ENCODE data around the gene NEGR1. TPM values are rescaled to one million over a fixed set of nuclear protein-coding genes. Genes with fewer than 3 reads are reported as not detected.

NEGR1 gene
- total RNA-seq, 4 donors from 2014 or later = 14.5 to 50.8 (median 29.1) TPM

DNA sequence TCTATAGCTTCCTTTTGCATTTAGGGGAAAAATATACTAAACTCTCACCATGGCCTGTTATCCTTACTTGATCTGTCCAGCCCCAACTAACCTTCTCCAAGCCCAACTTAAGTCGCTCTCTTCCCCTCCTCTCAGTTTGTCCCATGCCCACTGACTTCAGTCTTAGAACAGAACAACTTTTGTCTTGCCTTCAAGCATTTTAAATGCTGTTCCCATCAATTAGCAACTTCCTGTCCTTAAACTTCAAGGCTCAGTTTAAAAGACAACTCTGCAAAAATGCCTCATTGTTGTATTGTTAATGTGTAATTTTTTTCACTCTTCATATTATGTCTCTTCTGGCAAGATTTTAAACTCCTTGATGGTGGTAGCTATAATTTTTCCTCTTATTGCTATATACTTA is 526.9 kb downstream of the NEGR1 start:
- TF ChIP-seq, protein P1, sequence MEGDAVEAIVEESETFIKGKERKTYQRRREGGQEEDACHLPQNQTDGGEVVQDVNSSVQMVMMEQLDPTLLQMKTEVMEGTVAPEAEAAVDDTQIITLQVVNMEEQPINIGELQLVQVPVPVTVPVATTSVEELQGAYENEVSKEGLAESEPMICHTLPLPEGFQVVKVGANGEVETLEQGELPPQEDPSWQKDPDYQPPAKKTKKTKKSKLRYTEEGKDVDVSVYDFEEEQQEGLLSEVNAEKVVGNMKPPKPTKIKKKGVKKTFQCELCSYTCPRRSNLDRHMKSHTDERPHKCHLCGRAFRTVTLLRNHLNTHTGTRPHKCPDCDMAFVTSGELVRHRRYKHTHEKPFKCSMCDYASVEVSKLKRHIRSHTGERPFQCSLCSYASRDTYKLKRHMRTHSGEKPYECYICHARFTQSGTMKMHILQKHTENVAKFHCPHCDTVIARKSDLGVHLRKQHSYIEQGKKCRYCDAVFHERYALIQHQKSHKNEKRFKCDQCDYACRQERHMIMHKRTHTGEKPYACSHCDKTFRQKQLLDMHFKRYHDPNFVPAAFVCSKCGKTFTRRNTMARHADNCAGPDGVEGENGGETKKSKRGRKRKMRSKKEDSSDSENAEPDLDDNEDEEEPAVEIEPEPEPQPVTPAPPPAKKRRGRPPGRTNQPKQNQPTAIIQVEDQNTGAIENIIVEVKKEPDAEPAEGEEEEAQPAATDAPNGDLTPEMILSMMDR (IDR thresholded peaks at IDR 0.05) = no peak
- ATAC-seq (ENCODE audit: low FRiP score) = no peak
- no peak for DNase-seq (ENCODE audit: low spot score)

DNA sequence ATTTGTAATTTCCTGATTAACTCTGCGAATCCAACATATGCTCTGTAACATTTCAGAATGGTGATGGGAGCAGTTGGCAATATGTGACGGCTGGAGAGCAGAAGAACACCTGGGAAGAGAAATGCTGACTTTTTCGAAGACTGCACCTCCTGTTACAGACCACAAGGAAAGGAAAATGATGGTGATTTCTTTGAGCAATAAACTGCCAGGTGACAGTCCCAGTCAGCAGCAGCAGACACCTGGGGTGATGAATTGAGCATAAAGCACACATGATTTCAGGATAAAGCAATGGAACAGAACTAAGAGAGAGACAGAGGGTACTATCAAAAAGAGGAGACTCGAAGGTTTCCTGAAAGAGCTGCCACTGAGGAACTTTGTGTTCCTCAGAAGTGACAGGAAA is 528.6 kb downstream of the NEGR1 start:
- ATAC-seq (ENCODE audit: low FRiP score) (no peak), DNase-seq (ENCODE audit: low spot score) (no peak)
- TF ChIP-seq, protein P1 (IDR thresholded peaks at IDR 0.05) = no peak

DNA sequence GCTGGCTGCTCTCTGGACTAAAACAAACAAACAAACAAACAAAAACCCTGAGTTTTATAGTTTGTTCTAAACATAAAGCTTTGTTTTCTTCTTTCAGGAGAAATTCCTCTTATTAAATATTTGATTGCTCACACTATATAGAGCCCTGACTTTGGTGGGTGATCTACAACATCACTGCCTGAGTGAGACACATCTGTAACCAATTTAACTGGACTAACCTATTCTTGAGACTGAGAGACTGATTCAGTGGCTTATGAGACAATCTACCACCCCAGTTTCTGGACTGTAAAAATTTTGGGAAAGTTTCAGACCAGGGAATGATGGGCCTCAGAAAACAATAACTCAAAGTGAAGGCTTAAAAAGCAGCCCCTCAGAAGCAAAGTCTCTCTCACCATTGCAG is 537.0 kb downstream of the NEGR1 start:
- ATAC-seq (ENCODE audit: low FRiP score) (no peak), DNase-seq (ENCODE audit: low spot score) (no peak)
- TF ChIP-seq, protein P1 (IDR thresholded peaks at IDR 0.05) = no peak

DNA sequence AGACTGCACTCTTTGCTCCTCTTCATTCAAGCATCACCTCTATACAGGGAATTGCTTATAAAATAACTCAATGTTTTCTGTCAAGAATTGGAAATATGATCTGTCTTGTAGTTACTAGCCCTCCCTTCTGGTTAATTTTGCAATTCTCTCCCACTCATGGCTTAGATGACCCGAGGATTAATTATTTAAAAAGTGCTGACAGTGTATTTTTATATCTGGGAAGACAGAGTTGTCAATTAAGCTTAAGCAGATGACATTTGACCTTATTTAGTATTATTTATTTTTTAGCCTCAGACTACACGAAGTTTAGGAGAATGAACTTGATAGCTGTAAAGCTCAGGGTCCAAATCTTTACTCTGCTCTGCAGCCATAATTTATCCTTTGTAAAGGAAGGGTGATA is 538.5 kb downstream of the NEGR1 start:
- ATAC-seq (ENCODE audit: low FRiP score) (no peak), DNase-seq (ENCODE audit: low spot score) (no peak)
- TF ChIP-seq, protein P1 (IDR thresholded peaks at IDR 0.05) = no peak

DNA sequence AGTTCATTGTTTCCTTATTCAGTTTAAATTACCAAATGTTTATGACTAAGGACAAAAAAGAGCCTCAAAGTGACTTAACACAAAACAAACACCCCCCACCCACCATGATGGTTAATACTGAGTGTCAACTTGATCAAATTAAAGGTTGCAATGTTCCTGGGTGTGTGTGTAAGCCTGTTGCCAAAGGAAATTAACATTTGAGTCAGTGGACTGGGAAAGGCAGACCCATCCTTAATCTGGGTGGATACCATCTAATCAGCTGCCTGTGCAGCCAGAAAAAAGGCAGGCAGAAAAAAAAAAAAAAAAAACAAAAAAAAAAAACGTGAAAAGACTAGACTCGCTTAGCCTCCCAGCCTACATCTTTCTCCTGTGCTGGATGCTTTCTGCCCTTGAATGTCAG is 543.4 kb downstream of the NEGR1 start:
- DNase-seq (ENCODE audit: low spot score) (no peak), ATAC-seq (ENCODE audit: low FRiP score) (no peak)
- TF ChIP-seq, protein P1 (IDR thresholded peaks at IDR 0.05) = no peak

DNA sequence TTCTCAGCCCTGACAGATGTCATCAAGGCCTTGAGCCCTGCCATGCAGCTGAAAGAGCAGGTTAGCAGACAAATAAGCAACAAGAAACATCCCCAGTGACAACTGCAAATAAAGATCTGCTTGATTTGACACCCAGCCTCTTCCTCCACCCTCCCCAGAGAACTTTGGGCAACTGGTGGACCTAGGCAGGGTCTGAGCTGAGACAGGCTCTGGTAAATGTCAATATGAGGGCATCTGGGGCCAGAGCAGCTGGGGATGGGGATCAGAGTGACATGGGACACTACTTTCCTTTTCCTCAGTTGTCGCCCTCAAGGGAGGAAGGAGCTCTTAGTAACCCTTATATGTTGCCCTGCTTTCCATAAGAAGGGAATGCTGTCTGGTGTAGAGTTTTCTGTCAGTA is 544.1 kb downstream of the NEGR1 start:
- DNase-seq (ENCODE audit: low spot score) = no peak
- ATAC-seq (ENCODE audit: low FRiP score) = no peak
- TF ChIP-seq, protein P1 (IDR thresholded peaks at IDR 0.05) = no peak

DNA sequence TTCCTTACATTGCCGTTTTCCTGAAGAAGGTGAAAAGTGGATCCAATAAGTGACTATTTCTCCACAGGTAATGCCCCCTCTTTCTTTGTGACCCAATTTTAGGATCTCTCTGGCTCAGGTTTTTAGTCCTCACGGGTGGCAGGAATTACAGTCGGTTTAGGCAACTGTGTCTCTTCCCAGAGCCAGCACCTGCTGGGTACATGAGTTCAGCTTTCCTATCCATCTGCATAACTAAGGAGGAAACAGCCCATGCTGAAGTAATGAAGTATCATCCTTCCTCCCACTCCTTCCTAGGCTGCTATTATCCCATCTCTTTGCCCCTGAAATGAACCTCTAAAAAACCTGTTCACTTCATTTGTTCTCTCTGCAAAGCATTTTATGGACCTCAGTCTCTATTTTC is 544.6 kb downstream of the NEGR1 start:
- TF ChIP-seq, protein P1 (IDR thresholded peaks at IDR 0.05) = no peak
- DNase-seq (ENCODE audit: low spot score) (no peak), ATAC-seq (ENCODE audit: low FRiP score) (no peak)
